ENCODE data around the gene FA2H. TPM values are rescaled to one million over a fixed set of nuclear protein-coding genes. Genes with fewer than 3 reads are reported as not detected.

The FA2H gene
- total and polyA plus RNA-seq, 2 of the 13 experiments (the other 11 are each of a cell fraction or from before 2014, with no cell fraction given) = 0.20 TPM; not detected in 1

- TF ChIP-seq CEBPG (CRISPR knock-in tag; IDR thresholded peaks at IDR 0.05) (peak; percentile 23; the same call in 1 of the 2 replicates), ZNF503 (CRISPR knock-in tag; IDR thresholded peaks at IDR 0.05) (no peak), KLF12 (CRISPR knock-in tag; IDR thresholded peaks at IDR 0.05; ENCODE audit: borderline replicate concordance) (no peak), RXRB (CRISPR knock-in tag; IDR thresholded peaks at IDR 0.05; ENCODE audit: borderline replicate concordance) (peak; percentile 37; the same call in 1 of the 2 replicates), EHMT2 (IDR thresholded peaks at IDR 0.05; ENCODE audit: borderline replicate concordance, low read depth, low read length) (no peak), FOXA3 (CRISPR knock-in tag; IDR thresholded peaks at IDR 0.05) (0 out of 2 replicates have a peak, but pooled peaks have one; percentile 17), LCORL (IDR thresholded peaks at IDR 0.05) (no peak), LCORL (CRISPR knock-in tag; IDR thresholded peaks at IDR 0.05) (peak; percentile 53; the same call in 1 of the 2 replicates), HNF4A (CRISPR knock-in tag; IDR thresholded peaks at IDR 0.05) (peak; percentile 87), PAXIP1 (CRISPR knock-in tag; conservative IDR thresholded peaks at IDR 0.05) (peak; percentile 77), PPARG (CRISPR knock-in tag; conservative IDR thresholded peaks at IDR 0.05) (peak; percentile 84), MAX (IDR thresholded peaks at IDR 0.05) (peak; percentile 48; the same call in 1 of the 2 replicates), ZBTB26 (CRISPR knock-in tag; IDR thresholded peaks at IDR 0.05; ENCODE audit: borderline replicate concordance) (no peak), TFAP4 (IDR thresholded peaks at IDR 0.05; ENCODE audit: borderline replicate concordance, low read depth) (peak; percentile 70; the same call in 1 of the 2 replicates), NR2F6 (IDR thresholded peaks at IDR 0.05) (peak; percentile 65), NR2F6 (CRISPR knock-in tag; IDR thresholded peaks at IDR 0.05) (peak; percentile 43; the same call in 1 of the 2 replicates), TBP (CRISPR knock-in tag; IDR thresholded peaks at IDR 0.05) (no peak), ZNF597 (CRISPR knock-in tag; IDR thresholded peaks at IDR 0.05) (no peak), ZNF124 (CRISPR knock-in tag; IDR thresholded peaks at IDR 0.05) (no peak), ATF2 (CRISPR knock-in tag; IDR thresholded peaks at IDR 0.05) (0 out of 2 replicates have a peak, but pooled peaks have one; percentile 36), ZNF605 (CRISPR knock-in tag; IDR thresholded peaks at IDR 0.05) (0 out of 2 replicates have a peak, but pooled peaks have one; percentile 30)
Measured at GRCh38 chr16:74679983-74680382, 94.6 kb downstream of the FA2H start (continued).
